Nephron progenitor cell (in vitro differentiated cells): ENCODE results near the gene FSIP1.

Source experiments
- DNase-seq: peaks from one replicate; pipeline ENCODE4 v3.0.0; 2021
- H3K27ac Mint-ChIP-seq: 2 replicates; pipeline ENCODE4 v1.8.0; 2021; ENCODE audit warnings: mild to moderate bottlenecking, moderate library complexity, mixed read lengths
- H3K27me3 Mint-ChIP-seq: 2 replicates; pipeline ENCODE4 v1.8.0; 2021; ENCODE audit warnings: mild to moderate bottlenecking, low read depth, mixed read lengths; ENCODE audit not compliant: poor library complexity
- H3K36me3 Mint-ChIP-seq: 2 replicates; pipeline ENCODE4 v1.8.0; 2021; ENCODE audit warnings: low read depth, mixed read lengths
- H3K4me1 Mint-ChIP-seq: 2 replicates; pipeline ENCODE4 v1.8.0; 2021; ENCODE audit warnings: mixed read lengths
- H3K4me3 Mint-ChIP-seq: 2 replicates; pipeline ENCODE4 v1.8.0; 2021; ENCODE audit warnings: mild to moderate bottlenecking, moderate library complexity, mixed read lengths
- H3K9me3 Mint-ChIP-seq: 2 replicates; pipeline ENCODE4 v1.8.0; 2021; ENCODE audit warnings: mild to moderate bottlenecking, moderate library complexity, mixed read lengths
- CTCF ChIP-seq: fragments of 200-600 bp; sonication (generic); IDR thresholded peaks from 2 replicates; pipeline ENCODE4 v1.5.0; 2021; ENCODE audit warnings: antibody characterized with exemption

Gene FSIP1

GRCh38 chr15:39584662-39585388 lies 197.8 kb downstream of the FSIP1 start:
- Mint-ChIP-seq H3K36me3 (peaks cover 38% of the 10 kb centered on the region), H3K27me3 (peaks cover 5% of the 10 kb centered on the region), H3K9me3 (no peaks in the 10 kb centered on the region), H3K27ac (no peak overlapping the region), H3K4me1 (peaks cover 40% of the 10 kb centered on the region), H3K4me3 (no peak overlapping the region)
- no peak for DNase-seq
- TF ChIP-seq CTCF = no peak

- H3K27me3 Mint-ChIP-seq = peaks cover 11% of the 10 kb centered on the region
- no peak overlapping the region for H3K4me3 Mint-ChIP-seq
- H3K4me1 Mint-ChIP-seq = peaks cover 46% of the 10 kb centered on the region
- H3K27ac Mint-ChIP-seq = no peak overlapping the region
- H3K36me3 Mint-ChIP-seq = peaks cover 33% of the 10 kb centered on the region
- no peaks in the 10 kb centered on the region for H3K9me3 Mint-ChIP-seq
- DNase-seq = no peak
- TF ChIP-seq CTCF = no peak
Measured at GRCh38 chr15:39584266-39584659, 198.4 kb downstream of the FSIP1 start.

GRCh38 chr15:39583596-39584265 lies 198.9 kb downstream of the FSIP1 start:
- Mint-ChIP-seq H3K27ac (no peak overlapping the region), H3K9me3 (no peaks in the 10 kb centered on the region), H3K27me3 (peaks cover 15% of the 10 kb centered on the region), H3K36me3 (peaks cover 27% of the 10 kb centered on the region), H3K4me1 (peaks cover 51% of the 10 kb centered on the region), H3K4me3 (no peak overlapping the region)
- DNase-seq = peak; percentile 32
- peak; percentile 30 for TF ChIP-seq CTCF

GRCh38 chr15:39582977-39583595 lies 199.6 kb downstream of the FSIP1 start:
- H3K4me3 Mint-ChIP-seq = peak overlapping the region; percentile 88
- no peak for DNase-seq
- H3K4me1 Mint-ChIP-seq = peaks cover 52% of the 10 kb centered on the region
- H3K27ac Mint-ChIP-seq = no peak overlapping the region
- no peaks in the 10 kb centered on the region for H3K9me3 Mint-ChIP-seq
- peaks cover 22% of the 10 kb centered on the region for H3K36me3 Mint-ChIP-seq
- peaks cover 21% of the 10 kb centered on the region for H3K27me3 Mint-ChIP-seq
- TF ChIP-seq CTCF = no peak

GRCh38 chr15:39582286-39582976 lies 200.2 kb downstream of the FSIP1 start:
- Mint-ChIP-seq H3K4me1 (peaks cover 52% of the 10 kb centered on the region), H3K27ac (no peak overlapping the region), H3K9me3 (no peaks in the 10 kb centered on the region), H3K36me3 (peaks cover 17% of the 10 kb centered on the region), H3K27me3 (peaks cover 23% of the 10 kb centered on the region), H3K4me3 (peak overlapping the region; percentile 88)
- DNase-seq = no peak
- TF ChIP-seq CTCF = no peak
